HG03558 (cell line): ENCODE results near the gene GATB.

ENCODE experiments used
- ATAC-seq: cut with Tn5 transposase; IDR thresholded peaks from one replicate; pipeline ENCODE4 v1.9.1; 2021; ENCODE audit warnings: moderate number of reproducible peaks; ENCODE audit not compliant: unreplicated experiment; ENCODE audit errors: extremely low read depth

GATB gene

DNA sequence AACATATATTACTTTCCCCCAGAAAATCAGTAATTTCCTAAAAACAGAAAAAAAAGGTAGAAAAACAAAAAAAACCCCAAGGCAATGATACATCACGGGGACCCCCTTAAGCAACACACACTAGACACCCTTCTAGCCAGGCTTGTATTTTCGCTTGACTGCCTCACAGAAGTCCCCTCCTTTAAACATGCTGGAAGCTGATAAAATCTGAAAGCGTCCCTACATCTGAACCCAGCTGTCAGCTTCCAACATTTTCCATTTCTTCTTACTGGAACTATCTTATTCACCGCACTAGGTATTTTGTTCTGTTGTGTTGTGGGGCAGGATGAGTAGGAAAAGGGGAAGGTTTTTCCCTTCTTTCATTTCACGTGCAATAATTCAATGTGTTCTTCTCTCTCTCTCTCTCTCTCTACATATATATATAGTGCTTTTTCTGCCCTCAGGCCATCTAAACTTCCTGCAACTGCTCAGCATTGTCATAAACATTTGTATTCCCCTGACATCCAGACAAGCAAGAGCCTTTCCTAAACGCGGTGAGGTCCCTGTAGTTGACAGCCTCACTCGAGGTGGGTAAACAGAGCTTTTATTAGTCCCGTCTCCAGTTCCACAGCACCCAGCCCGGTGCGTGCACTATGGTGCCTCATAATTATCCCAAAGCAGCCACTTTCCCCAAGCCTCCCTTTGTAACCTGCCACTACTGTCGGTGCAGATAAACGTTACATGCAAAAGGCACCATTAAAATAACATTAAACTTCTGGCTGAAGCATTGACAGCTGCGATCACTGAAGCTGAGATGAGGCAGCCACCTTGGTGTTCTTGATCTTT lies 82.5 kb downstream of the GATB start:
- no peak for ATAC-seq

DNA sequence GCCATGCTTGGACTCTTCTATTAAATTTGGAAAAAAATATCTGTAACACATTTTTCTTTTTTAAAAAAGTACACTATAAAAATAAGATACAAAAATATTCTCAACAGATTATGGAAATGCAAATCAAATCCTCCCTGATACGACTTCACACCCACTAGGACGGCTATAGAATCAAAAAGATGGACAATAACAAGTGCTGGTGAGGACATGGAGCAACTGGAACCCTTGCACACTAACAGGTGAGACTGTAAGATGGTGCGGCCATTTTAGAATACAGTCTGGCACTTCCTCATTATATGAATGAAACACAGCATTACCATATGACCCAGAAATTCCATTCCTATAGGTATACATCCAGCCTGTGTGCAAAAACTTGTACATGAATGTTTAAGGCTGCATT lies 83.6 kb downstream of the GATB start:
- no peak for ATAC-seq

DNA sequence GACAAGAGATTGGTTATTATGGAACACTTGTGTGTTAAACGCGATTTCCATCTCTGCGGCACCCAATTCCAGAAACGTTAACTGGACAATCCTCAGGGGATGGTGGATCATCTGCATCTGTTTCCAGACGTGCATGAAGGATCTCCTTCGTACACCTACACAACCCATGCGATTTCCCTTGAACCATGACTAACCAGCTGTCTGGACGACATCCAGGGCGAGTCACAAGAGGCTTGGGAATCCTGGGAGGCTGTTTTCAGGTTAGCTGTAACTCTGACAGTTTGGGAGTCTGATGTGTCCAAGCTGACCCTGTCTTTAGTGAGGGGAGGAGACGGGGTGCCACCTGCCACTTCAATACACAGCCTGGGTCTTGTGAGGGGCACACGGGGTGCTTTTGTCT lies 84.5 kb downstream of the GATB start:
- ATAC-seq = no peak

DNA sequence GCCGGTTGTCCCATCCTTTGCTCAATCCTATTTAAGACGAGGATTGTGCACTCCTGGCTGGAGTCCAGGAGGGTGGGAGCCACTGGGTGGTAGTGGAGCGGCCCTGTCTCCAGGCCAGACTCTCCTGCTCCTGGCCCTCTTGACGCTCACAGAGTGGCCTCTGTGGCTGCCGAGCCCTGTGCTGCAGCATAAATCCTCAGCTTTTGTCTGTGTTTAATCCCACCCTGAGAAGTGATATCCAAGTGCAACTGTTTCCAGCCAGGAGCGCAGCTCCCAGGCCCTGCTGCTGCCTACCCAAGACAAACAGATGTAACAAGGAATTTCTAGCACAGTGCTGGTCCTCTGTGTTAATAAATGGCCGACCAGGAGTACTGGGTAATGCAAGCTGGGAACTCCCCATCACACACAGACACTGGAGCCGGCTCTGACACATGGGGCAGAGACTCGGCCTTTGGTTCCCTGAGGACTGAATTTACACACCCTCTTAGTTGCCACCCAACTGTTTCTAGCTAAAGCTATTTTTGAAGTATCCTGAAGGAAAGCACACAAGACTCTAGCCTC lies 85.3 kb downstream of the GATB start:
- ATAC-seq = no peak

DNA sequence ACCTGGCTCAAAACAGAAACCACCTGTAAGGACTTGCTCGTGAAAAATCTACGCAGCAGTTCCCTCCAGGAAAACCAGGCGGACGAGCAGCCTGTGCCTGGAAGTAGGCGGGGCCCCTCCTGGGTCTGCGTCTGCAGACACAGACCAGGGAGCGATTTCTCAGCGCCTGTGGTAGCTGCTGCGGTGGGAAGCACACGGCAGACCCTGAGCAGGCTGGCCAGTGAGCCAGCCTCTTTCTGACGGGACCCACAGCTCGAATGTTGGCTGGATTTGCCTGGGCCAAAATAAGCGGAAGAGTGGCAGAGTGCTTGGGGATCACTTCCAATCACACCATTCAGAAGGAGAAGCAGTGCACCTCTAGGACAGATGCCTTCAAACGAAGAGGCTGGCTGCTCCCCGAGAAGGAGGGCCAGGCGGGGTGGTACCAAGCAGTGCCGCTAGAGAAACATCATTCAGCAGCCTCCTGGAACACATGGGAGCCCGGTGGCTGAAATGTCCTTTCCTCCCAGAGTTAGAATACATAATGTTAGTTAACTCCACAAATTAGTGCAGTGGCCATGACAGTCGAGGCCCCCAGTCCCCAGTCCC lies 85.9 kb downstream of the GATB start:
- ATAC-seq = no peak

DNA sequence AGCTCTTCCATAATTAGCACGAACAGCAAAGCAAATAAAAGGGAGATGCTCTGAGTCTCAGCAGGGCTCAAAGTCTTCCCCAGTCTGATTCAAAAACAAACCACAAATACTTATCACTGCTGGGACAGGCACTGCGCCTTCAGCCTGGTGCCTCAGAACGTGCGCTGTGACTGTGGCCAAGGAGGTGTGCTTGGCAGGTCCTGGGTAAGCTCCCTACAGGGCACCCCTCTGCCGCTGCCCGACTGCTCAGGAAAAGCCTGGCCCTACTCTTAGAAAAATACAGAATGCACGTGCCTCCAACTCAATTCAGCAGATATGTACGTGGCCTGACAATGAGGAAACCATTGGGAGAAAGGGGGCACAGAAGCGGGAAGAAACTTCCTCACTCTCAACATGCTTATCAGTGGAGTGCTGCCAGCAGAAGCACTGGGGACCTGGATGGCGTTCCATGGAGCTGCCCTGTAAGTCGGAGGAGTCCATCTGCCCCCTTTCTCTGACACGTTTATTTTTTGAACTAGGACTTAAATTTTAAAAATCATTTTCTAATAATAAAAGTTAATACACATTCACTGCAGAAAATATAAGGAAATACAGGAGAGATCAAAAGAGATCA lies 86.8 kb downstream of the GATB start:
- ATAC-seq = no peak

DNA sequence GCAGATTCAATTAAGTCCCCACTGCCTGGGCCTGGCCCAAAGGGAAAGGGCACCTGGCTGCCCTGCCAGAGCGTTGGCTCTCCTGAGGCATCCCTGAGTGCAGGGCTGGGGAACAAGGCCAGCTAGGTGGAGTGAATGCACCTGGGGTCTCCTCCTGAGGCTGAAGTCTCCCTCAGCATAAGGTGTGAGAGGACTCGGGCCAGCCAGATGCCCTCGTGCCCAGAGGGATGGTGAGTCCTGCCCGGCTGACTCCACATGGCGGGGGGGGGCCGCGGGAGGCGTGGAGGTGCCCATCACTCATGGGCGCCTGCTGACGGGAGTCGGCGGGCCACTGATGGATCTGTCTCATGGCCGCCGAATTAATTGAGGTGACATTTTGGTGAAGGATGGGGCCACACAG lies 87.8 kb downstream of the GATB start:
- no peak for ATAC-seq

DNA sequence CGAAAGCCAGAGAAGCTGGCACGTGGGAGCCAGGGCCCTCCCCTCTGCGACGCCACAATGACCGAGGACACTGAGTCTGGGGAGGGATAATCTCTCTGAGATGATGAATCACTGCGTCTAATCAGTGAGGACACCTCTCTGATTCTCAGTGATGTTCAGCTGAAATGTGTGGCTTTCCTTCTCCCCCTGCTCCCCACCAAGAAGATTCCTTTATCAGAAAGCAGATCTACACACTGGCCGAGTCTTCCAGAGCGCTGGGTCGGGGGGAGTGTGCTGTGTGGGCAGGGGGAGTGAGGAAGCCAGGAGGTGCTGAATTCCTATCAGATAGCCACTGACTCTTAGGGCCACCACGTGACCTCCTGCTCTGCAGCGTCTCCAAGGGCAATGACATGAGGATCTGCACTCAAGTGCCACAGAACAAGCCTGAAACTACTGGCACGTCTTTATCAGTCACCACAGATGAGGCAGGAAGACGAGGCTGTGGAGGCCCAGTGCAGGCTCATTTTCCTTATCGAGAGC lies 89.2 kb downstream of the GATB start:
- no peak for ATAC-seq

DNA sequence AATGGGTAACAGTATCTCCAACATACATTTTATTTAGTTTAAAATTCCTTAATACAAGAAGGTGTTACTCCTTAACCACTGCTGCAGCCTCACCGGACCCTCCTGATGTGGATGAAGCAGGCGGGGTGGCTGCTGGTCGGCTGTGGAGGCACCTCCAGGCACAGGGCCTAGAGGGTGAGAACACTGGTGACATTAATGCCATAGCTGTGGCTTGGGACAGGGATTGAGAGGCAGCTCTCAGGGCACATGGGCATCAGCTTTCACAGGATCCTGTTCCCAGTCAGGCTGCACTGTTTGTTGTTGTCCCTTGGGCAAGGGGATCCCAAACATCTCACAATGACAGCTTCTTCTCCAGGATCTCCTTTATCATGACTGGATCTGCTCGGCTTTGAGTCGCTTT lies 90.0 kb downstream of the GATB start:
- ATAC-seq = no peak

DNA sequence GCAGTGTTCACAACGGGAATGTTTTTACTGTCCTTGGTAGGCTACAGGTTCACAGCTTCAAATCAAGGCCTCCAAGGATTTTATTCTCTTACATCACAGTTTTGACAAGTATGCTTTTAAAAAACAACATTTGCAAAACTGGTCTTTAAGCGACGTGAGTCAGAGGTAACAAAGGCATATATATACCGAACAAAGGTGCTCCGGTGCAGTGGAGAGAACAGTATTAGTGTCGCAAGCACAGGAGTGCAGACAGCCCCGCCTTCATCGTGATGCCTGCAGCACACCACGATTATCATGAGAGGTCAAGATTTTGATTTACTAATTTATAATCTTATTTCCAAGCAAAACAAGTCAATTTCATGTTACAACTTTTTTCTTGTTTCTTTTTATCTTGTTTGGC lies 90.8 kb downstream of the GATB start:
- no peak for ATAC-seq

DNA sequence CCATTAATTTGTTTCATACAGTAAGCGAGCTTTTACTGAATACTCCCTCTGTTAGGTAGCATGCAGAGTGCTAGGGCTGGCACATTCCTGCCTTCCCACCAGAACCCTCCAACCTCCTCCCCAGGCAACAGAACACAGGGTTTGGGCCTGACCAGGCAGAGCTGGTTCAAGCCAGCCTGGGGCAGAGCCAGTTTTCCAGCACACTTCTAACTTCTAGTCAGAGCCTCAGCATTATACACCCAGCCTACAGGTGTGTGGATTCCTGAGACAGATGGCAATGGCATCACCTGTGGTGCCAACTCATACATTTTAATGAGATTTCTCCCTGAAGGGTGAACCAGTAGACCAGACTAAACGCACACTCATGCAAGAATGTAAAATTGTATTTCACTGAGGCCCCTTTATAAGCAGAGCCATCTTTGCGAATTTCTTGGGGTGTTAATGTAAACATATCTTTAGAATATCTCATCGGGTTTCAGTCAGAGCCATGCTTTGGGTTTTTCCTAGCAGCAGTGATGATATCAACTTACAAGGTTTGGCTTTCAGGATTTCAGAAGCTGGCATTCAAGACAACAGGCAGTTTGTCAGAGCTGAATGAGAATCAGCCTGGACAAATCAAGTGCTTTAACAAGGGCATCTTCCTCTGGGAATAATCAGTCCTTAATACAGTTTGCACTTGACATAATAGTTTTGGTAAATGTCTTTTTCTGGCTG lies 92.0 kb downstream of the GATB start:
- ATAC-seq = no peak

DNA sequence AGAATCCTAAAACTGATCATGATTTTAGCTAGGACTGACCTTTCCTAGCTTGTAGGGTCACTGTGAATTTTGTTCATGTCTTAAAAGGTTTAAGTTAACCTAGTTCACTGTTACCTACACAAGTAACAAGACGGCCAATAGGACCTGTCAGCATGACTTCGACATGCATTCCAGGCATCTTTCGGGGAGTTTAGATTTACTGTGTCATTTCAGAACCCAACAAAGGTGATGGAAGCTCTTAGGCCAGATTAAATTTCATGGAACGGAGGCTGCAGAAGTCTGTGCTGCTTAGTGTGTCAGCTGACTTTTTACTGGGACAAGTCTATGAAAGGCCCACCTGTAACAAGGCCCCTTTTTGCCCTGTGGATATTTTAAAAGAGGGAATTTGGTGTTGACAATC lies 93.1 kb downstream of the GATB start:
- no peak for ATAC-seq

DNA sequence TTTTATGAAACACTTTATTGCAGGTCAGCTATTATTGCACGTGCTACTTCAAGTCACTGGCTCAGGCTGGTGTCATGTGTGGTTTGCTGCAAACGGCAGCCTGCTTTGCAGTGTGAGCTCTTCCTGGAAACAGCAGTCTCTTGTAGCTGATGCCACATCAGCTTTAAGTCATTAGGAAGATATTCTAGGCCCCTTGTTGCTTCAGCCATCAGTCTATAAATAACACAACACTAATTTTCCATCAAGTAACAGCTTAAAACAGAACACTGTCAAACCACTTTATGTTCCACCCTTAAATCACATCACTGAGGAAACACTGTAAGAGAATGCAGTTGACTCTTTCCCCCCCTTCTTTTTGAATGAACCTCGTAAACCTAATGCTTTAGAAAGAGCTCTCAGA lies 93.8 kb downstream of the GATB start:
- ATAC-seq = no peak

DNA sequence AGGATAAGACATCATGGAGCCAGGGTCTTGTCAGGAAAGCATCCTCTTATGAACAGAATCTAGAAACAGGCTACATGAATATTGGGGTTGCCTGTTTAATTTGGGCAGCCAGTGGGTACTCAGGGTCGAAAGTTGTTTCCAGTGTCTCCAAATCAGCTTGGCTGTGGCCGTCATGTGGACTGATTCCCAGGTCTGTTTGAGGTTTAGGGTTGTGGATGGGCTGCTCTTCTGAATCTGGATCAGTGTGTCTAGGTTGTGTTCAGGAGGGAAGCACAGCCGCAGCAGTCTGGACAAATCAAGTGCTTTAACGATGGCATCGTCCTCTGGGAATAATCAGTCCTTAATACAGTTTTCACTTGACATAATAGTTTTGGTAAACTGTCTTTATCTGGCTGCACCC lies 94.3 kb downstream of the GATB start:
- ATAC-seq = no peak

DNA sequence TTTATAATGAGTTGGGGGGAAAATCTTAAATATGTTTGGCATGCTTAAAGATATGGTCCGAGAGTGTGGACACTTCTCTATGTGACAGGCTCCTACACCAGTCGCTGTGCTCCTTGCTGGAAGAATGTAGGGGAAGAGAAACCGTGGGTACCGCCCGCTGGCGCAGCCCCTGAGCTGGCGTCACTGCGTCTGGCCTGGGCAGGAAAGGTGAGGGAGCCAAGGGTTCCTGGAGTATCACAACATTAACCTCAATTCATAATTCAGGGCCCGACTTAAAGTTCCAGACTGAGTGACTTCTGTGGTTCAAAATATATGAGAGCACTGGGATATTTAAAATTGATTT lies 95.1 kb downstream of the GATB start:
- ATAC-seq = no peak

DNA sequence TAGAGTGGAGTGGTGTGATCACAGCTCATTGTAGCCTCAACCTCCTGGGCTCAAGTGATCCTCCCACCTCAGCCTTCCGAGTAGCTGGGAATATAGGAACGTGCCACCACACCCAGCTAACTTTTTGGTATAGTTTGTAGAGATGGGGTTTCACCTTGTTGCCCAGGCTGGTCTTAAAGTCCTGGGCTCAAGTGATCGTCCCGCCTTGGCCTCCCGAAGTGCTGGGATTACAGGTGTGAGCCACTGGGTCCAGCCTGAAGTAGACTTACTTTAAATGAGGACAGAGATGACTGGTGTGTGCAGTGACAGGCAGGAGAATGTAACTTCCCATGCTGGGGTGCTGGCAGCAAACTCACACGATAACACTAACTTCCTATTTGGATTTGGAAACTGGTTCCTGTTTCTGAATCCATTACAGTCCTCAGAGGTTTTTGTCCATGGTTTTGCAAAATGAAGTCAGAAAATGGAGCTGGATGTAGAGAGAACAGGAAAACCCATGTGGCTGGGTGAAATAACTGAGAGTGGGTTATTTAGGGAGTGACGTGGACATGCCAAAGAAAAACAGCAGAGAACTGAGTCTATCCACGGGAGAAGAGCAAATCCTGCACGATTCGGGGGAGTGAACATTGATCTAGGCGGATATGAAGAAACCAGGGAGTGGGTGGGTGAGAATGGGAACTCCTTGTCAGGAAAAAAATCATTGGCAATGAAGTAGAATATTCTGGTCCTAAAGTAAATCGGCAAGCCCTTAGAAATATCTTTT lies 95.6 kb downstream of the GATB start:
- ATAC-seq = no peak

DNA sequence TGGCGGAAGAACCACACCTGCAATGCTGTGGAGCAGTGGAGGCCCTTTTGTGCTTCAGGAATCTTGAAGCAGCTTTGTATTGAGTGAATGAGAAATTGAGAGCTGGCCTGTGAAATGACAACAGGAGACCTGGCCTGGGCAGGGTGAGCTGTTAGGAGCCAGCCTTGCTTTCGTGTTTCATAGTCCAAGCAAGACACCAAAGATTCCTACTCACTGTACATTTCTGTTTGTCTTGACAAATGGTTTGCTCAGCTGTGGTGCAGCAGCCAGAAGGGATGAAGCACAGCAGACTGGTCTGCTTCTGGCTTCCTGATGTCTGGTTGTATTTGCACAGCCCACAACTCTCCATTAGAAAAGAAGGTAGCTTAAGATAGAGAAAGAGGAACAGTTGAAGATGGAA lies 96.5 kb downstream of the GATB start:
- no peak for ATAC-seq

DNA sequence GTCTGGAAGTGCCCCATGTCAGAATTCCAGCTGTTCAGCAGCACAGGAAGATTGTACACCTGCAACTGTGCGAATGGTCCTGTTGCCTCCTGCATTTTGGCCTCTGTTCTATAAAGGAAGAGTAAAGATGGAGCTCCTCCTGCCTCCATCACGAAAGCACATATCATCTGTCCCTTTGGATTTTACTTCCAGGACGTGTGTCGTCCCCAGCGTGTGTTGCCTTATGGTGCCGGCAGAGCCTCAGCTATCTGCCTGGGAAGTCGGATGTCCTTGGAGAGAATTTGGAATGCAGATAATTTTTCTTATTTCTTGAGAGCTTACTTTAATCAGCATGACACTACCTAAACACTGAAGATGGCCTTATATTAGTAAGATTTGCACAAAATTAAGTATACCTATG lies 97.7 kb downstream of the GATB start:
- ATAC-seq = no peak

DNA sequence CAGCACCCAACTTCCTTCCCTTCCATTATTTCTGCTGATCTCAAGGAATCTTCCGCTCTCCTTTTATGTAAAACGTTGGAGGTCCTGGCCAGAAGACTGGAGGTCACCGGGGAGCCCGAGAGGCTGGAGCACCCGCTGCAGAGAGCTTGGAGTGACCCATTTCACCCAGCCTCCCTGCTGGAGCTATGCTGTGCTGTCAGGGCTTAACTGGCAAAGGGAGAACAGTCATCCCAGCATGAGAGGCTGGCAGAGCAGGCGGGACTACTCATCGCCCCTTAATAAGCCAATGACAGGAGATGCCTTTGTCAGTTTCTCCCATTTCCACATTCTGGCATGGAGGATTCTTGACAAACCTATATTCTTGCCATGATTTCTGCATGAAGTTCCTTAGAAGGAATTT lies 98.9 kb downstream of the GATB start:
- no peak for ATAC-seq

DNA sequence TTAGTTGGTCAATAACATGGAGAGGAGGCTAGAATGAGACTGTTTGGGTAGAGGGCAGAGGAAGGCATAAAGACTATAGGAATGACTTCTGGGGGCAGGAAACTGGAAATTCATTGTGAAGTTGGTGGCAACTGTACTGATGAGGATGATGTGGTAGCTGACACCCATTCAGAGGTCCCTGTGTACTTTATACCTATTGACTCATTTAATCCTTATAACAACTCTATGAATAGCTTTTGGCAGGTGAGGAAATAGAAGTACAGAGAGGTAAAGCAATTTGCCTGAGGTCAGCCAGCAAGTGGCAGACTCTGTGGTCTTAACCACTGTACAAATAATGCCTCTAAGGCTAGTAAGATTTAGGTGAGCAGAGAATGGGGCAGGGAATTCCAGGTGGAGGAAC lies 100.1 kb downstream of the GATB start:
- ATAC-seq = no peak
